Choroid plexus epithelial cell (primary cell): ENCODE results near the gene KLHL21.

Experiments
- DNase-seq: peaks from one replicate; pipeline ENCODE4 v3.0.0-alpha.2; 2010; ENCODE audit warnings: low read depth
- H3K4me3 ChIP-seq: 2 replicates; pipeline ENCODE4 v1.5.1; 2011; ENCODE audit warnings: low read depth, mild to moderate bottlenecking, control low read depth, low read length, moderate library complexity
- CTCF ChIP-seq: conservative IDR thresholded peaks from 2 replicates; pipeline ENCODE4 v1.5.1; 2011; ENCODE audit warnings: low read depth, mild to moderate bottlenecking, control low read depth, inconsistent platforms, low read length, moderate library complexity

KLHL21 gene

GRCh38 chr1:6581561-6582305 lies 20.9 kb downstream of the KLHL21 start:
- H3K4me3 ChIP-seq = no peak overlapping the region
- DNase-seq = no peak

DNA sequence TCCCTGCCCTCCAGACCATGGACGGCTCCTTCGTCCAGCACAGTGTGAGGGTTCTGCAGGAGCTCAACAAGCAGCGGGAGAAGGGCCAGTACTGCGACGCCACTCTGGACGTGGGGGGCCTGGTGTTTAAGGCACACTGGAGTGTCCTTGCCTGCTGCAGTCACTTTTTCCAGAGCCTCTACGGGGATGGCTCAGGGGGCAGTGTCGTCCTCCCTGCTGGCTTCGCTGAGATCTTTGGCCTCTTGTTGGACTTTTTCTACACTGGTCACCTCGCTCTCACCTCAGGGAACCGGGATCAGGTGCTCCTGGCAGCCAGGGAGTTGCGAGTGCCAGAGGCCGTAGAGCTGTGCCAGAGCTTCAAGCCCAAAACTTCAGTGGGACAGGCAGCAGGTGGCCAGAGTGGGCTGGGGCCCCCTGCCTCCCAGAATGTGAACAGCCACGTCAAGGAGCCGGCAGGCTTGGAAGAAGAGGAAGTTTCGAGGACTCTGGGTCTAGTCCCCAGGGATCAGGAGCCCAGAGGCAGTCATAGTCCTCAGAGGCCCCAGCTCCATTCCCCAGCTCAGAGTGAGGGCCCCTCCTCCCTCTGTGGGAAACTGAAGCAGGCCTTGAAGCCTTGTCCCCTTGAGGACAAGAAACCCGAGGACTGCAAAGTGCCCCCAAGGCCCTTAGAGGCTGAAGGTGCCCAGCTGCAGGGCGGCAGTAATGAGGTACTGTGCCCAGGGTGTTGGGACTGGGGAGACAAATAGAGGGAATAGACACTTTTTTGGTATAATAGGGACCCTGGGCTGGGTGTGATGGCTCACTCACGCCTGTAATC lies 21.9 kb downstream of the KLHL21 start:
- H3K4me3 ChIP-seq = peak overlapping the region; percentile 93
- no peak for DNase-seq
- peak; percentile 18 for TF ChIP-seq CTCF

More at GRCh38 chr1:6581561-6582305, 20.9 kb downstream of the KLHL21 start:
- no peak for TF ChIP-seq CTCF

- DNase-seq = peak; percentile 25
- H3K4me3 ChIP-seq = peak overlapping the region; percentile 93
- no peak for TF ChIP-seq CTCF
Observed at GRCh38 chr1:6580119-6580592, 22.5 kb downstream of the KLHL21 start.

- H3K4me3 ChIP-seq = peak within 1 kb of the TSS; percentile 93
- TF ChIP-seq CTCF = no peak
- DNase-seq = peak; percentile 98
Observed at GRCh38 chr1:6579374-6580118, 23.1 kb downstream of the KLHL21 start, which contains the start of gene ZBTB48. Gene ZBTB48 (plus strand): TSS chr1:6579994. CDS start chr1:6580610, 616 bp downstream.

DNA sequence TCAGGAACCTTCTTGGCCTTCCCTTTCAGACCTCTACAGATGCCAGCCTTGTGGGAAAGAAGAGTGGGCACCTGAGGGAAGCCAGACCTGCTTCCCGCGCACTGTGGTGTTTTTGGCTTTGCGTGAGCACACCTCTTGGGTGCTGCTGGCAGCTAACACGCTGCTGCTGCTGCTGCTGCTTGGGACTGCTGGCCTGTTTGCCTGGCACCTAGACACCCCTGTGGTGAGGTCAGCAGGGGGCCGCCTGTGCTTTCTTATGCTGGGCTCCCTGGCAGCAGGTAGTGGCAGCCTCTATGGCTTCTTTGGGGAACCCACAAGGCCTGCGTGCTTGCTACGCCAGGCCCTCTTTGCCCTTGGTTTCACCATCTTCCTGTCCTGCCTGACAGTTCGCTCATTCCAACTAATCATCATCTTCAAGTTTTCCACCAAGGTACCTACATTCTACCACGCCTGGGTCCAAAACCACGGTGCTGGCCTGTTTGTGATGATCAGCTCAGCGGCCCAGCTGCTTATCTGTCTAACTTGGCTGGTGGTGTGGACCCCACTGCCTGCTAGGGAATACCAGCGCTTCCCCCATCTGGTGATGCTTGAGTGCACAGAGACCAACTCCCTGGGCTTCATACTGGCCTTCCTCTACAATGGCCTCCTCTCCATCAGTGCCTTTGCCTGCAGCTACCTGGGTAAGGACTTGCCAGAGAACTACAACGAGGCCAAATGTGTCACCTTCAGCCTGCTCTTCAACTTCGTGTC lies 23.9 kb downstream of the KLHL21 start:
- no peak overlapping the region for H3K4me3 ChIP-seq
- DNase-seq = no peak

More for the DNA sequence above, 23.9 kb downstream of the KLHL21 start:
- TF ChIP-seq CTCF = no peak
